Activated T-cell treated with anti-CD3 and anti-CD28 coated beads for 1 hour (primary cell): ENCODE measurements around the gene RUNX3.
"Not testable (repeated sequence)": the region's sequence is repeated elsewhere in the genome, so short reads cannot be mapped to it uniquely, and the experiment has no call there.

Experiments
- DNase-seq: peaks from one replicate; pipeline ENCODE4 v3.0.0-alpha.2; 2020; ENCODE audit warnings: low read depth

RUNX3 gene

GRCh38 chr1:24930260-24931145 lies at the start of gene RUNX3:
RUNX3 (minus strand) TSS chr1:24930276; CDS start chr1:24929868, 408 bp downstream.
- peak; percentile 87 for DNase-seq

GRCh38 chr1:24979232-24979631 lies 49.2 kb upstream of the RUNX3 start:
- DNase-seq: not testable (repeated sequence)

DNA sequence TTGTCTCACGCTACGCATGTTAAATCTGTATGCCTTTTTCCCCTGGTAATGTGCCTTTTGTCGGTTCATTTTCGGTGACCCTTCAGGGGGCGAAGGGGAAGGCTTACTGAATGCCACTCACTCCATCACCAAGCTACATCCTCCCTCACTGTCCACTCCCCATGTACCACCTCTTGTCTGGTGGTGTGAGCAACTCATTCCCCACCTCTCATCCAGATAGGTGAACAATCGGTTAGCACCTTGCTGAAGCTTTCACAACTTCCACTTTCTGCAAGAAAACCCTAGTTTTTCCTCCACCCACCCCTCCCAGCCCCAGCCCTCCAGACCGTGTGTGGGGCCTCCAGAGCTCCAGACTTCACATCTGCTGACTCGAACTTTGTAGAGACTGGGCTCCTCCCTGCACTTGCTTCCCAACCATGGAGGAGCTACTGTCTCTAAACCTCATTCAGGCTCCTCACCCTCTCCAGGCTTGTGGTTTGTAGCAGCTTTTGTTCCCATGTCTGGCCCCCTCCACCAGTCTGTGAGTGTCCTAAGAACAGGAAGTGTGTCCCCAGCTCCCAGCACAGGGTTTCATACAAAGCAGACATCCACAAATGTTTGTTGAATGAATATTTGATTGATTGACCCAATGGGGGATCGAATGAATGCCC lies 48.4 kb upstream of the RUNX3 start:
- no peak for DNase-seq

DNA sequence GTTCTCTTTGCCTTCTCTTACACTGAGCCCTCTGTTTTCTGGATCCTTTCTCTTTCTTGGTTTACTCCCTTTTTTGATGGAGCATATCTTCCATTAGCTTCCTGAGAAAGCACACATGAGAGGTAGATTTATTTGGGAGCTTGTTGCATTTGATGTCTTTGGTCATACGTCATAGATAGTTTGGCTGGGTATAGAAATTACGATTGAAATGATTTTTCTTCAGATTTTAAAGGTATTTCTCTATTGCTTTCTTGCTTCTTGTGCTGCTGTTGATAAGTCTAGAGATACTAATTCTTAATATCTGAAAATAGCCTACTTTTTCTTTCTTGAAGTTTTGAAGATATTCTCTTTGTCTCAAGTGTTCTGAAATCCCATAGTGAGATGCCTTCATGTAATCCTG lies 45.3 kb upstream of the RUNX3 start:
- no peak for DNase-seq

DNA sequence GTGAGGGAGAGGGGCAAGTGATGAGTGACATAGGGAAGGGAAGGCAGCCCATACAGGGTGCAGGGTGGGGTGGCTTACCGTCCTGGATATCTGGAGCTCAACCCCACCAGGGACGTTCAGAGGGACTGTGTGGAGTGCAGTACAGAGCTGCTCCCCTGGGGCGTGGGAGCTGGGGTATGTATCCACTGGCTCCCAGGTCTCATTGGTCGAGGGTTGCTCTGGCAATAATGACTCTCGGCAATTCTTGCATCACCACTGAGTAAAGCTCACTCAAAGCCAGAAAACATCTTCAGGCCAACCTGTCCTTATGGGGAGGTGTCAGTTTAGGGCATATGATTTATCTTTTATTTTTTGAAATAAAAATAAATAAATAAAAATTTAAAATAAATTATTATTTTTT lies 43.2 kb upstream of the RUNX3 start:
- no peak for DNase-seq

DNA sequence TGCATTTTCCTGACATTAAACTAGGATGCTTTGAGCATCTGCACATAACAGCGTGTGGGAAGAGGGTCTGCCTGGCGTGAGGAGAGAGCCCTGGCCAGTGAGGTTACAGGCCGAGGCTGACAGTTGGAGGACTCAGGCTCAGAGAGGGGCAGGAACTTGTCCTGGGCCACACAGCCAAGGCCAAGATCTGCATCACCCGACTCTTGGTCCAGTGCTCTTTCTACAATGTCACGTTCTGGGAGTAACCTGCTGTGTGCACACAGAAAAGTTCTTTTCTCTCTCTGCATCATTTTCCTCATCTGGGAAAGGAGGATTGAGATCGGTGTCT lies 42.8 kb upstream of the RUNX3 start:
- no peak for DNase-seq

- DNase-seq: no peak
Observed at GRCh38 chr1:24972221-24972914, 42.3 kb upstream of the RUNX3 start.

DNA sequence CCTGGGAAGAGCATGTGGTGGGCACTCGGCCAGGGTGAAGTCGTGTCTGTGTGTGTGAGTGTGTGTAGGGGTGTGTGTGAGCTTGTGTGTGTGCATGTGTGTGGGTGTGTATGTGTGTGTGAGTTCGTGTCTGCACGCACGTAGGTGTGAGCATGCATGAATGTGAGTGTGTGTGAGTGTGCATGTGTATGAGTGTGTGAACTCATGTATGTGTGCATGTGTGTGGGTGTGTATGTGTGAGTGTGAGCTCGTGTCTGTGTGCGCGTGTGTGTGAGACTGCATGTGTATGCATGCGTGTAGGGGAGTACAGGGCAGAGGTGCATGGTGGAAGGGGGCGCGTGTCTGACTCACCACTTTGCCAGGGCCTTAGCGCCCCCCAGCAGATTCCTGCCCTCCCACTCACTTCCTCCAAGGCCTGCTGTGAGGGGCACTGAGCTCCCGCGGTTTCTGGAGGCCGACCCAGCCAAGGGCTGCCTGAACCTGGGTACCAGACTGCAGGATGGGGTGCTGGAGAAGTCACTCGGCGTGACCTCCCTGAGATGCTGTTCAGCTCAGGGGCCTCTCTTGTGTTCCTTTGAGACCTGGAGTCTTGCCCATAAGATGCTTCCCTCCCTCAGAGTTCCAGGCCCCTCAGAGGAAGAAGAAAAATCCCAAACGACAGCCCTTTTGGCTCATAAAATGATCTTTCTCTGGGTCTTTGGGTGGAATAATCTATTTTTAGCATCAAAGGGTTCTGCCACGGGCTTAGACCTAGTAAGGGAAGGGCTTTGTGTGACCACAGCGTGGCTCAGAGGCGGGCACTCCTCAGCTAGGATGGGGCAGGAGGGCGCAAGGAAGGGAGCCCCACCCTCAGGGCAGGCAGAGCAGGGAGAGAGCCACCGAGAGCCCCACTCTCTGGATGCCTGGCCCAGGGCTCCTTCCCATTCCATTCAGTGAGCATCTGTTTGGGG lies 41.1 kb upstream of the RUNX3 start:
- DNase-seq: no peak

DNA sequence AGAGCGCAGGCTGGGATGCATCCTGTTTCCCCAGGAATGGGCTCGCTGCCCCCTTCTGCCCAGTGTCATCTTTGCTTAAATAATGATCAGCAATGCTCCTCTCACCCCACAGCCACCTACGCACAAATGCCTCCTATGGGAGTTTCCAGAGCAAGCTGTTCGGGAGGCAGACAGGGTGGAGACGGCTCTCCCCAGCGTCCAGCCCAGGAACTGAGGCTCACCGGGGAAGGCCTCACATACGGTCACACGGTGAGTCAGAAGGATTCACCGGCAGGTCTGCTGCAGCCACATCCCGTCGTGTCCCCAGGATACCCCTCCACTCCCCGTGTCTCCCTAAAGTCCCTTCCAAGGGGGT lies 40.3 kb upstream of the RUNX3 start:
- DNase-seq: no peak

GRCh38 chr1:24969596-24970398 lies 39.7 kb upstream of the RUNX3 start:
- DNase-seq: no peak

DNA sequence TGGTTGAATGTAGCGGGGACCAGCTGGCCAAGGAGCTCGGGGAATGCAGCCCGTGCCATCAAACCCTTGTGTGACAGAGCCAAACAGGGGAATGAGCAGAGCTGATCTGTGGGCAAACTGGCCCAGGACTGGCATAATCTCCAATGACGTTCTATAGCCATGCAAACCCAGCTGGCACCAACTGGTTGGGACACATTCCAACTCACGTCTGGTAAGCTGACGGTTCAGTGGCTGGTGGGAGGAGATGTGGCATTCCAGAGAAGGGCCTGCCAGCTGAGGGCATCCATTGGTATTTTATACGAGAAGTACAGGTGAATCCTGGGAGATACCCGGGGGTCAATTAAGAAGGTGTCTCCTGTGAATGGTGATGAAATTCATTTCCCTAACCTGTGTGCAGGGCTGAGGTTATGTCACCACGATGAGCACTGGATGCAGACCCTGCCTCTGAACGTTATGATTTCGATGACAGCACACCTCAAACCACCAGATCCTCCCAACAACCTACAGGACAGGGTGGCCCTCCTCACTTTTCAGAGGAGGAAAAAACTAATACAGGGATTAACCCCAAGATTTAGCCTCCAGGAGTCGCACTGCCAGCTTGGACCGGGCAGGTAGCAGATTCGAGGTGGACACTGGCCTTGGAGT lies 39.0 kb upstream of the RUNX3 start:
- no peak for DNase-seq

DNA sequence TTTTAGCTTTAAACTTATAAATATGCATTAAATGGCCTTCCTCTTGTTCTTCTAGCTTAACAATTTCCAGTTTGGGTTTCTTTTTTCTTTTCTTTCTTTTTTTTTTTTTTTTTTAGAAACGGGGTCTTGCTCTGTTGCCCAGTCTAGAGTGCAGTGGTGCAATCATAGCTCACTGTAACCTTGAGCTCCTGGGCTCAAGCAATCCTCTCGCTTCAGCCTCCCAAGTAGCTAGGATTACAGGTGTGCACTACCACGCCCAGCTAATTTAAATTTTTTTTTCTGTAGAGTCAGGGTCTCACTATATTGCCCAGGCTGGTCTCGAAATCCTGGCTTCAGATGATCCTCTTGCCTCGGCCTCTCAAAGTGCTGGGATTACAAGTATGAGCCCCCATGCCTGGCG lies 37.9 kb upstream of the RUNX3 start:
- no peak for DNase-seq

DNA sequence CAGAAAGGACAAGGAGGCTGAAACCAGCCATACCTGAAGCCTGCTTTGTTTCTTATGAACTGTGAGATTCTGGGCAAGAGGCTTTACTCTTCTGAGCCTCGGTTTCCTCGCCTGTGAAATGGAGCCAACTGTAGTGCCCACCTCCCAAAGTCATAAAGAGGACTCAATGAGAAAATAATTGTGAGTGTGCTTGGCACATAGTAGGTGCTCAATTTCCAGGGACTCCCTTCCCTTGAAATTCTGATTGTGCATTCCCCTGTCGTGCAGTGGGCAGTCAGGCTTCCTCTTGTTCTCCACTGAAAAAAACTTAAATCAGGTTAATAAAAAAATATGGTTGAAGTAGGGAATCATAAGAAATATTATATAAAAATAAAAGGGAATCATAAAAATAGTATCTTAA lies 37.5 kb upstream of the RUNX3 start:
- no peak for DNase-seq

GRCh38 chr1:24966724-24967346 lies 36.8 kb upstream of the RUNX3 start:
- peak; percentile 25 for DNase-seq

- DNase-seq: no peak
Observed at GRCh38 chr1:24966121-24966723, 36.1 kb upstream of the RUNX3 start.

GRCh38 chr1:24965571-24965930 lies 35.5 kb upstream of the RUNX3 start:
- DNase-seq: no peak

DNA sequence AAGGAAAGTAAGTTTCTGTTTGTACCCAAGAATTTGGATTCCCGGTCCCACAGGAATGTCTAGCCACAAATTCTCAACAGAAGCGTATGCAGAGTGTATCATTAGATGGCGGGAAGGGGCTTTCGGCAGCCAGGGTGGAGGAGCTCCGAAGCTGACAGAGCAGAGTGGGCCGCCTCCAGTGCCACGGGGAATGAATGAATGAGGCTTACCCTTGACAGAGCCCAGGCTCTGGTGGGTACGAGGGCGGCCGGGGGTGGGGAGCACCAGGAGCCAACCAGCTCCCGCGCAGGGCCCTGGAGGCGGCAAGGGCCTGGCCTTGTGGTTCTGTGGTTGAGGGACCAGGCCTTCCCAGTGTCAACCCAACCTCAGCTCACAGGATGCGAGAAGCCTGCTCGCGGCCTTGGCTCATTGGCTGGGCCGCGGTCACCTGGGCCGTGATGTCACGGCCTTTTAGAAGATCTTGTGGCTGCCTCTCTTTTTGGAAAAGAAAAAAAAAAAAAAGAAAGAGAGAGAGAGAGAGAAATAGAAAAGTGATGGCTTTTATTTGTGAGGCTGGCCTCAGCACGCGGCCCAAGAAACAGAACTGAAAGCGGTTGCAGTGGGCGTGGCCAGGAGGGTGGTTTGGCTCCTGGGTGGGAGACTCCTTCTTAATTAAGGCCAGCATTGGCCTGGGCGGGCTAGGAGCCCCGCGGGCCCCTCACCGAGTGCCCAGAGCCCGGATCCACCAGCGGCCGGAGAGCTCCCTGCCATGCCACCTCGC lies 34.9 kb upstream of the RUNX3 start:
- DNase-seq: peak; percentile 72

DNA sequence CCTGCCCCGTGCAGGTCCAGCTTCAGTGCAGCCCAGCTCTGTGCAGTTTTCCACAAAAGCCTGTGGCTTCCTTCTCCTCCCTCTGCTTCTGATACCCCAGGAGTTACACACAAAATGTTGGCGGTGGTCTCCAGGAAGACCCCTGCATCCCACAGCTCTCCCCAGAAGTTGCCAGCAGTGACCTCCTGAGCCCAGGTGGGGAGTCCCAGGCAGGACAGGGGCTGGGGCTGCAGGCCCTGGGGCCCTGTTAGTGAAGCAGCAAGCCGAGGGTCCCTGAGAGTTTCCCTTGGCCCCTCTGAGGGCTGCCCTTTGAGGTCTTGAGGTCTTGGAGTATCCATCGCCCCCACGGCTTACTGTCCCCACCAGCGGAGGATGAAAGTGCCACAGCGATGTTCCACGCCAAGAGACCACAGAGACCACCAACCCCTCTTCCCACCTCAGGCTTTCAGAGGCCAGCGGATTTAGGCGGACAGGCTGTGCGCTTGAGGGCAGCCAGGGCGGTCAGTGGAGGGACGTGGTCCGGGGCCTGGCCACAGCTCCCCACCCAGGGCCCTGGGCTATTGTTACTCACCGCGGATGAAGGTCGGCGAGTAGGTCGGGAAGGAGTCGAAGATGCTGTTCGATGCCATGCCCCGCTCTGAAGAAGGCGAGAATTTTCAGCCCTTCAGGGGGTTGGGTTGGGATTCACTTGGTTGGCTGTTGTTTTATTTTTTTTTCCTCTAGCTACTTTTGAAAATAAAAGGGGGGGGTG lies 34.0 kb upstream of the RUNX3 start:
- no peak for DNase-seq
